CD4-positive, alpha-beta memory T cell (primary cell): ENCODE results near the gene USB1. TPM values are rescaled to one million over a fixed set of nuclear protein-coding genes. Genes with fewer than 3 reads are reported as not detected.

Source experiments
- CTCF ChIA-PET: fragments of 350-600 bp; sonication (Branson Sonifier 250); formaldehyde crosslinking; loops from one replicate; lab custom pipeline; 2021; ENCODE audit warnings: inconsistent platforms; ENCODE audit not compliant: partially characterized antibody; lab: Charles Lee
- POLR2A ChIA-PET: fragments of 350-600 bp; sonication (Branson Sonifier 250); formaldehyde crosslinking; loops from one replicate; lab custom pipeline; 2021; ENCODE audit not compliant: partially characterized antibody; lab: Charles Lee
- DNase-seq, 5 donors: peaks; one replicate each; pipeline versions ENCODE4 v3.0.0 to v3.0.0-alpha.2; 2020 to 2022; ENCODE audit warnings: mixed read lengths in 1 of 5
- H3K27ac ChIP-seq: one replicate; pipeline ENCODE4 v1.7.0; 2013; ENCODE audit warnings: low read depth, low read length
- H3K27me3 ChIP-seq: 2 replicates; pipeline ENCODE4 v1.7.0; 2013; ENCODE audit warnings: mild to moderate bottlenecking, low read length, moderate library complexity; ENCODE audit not compliant: insufficient read depth
- H3K36me3 ChIP-seq: 2 replicates; pipeline ENCODE4 v1.7.0; 2013; ENCODE audit warnings: mild to moderate bottlenecking, low read length, moderate library complexity; ENCODE audit not compliant: insufficient read depth
- H3K4me1 ChIP-seq: 2 replicates; pipeline ENCODE4 v1.7.0; 2013; ENCODE audit warnings: mild to moderate bottlenecking, low read length, moderate library complexity; ENCODE audit not compliant: insufficient read depth
- H3K4me3 ChIP-seq, 2 donors: one replicate each; pipeline ENCODE4 v1.7.0; 2013; ENCODE audit warnings: low read length in 2 of 2, mild to moderate bottlenecking in 1 of 2
- H3K9me3 ChIP-seq, 2 donors: one replicate each; pipeline ENCODE4 v1.7.0; 2013; ENCODE audit warnings: low read length in 2 of 2, control low read depth in 1 of 2; ENCODE audit not compliant: control insufficient read depth in 1 of 2
- H3K27ac Mint-ChIP-seq, 7 donors: one replicate each; pipeline ENCODE4 v1.8.0; 2020 to 2021; ENCODE audit warnings: mixed read lengths in 7 of 7, mild to moderate bottlenecking in 6 of 7, inconsistent platforms in 3 of 7, moderate library complexity in 3 of 7
- H3K27me3 Mint-ChIP-seq, 2 donors: one replicate each; pipeline ENCODE4 v1.8.0; 2020 to 2021; ENCODE audit warnings: mixed read lengths in 2 of 2
- H3K36me3 Mint-ChIP-seq, 2 donors: one replicate each; pipeline ENCODE4 v1.8.0; 2020 to 2021; ENCODE audit warnings: mixed read lengths in 2 of 2, inconsistent platforms in 1 of 2, mild to moderate bottlenecking in 1 of 2
- H3K4me1 Mint-ChIP-seq, 4 donors: one replicate each; pipeline ENCODE4 v1.8.0; 2020 to 2021; ENCODE audit warnings: mixed read lengths in 4 of 4, mild to moderate bottlenecking in 1 of 4
- H3K4me3 Mint-ChIP-seq, 8 donors: one replicate each; pipeline ENCODE4 v1.8.0; 2020 to 2021; ENCODE audit warnings: mixed read lengths in 8 of 8, mild to moderate bottlenecking in 7 of 8, moderate library complexity in 6 of 8, inconsistent platforms in 3 of 8
- H3K9me3 Mint-ChIP-seq, 8 donors: one replicate each; pipeline ENCODE4 v1.8.0; 2020 to 2021; ENCODE audit warnings: mixed read lengths in 8 of 8, mild to moderate bottlenecking in 5 of 8, inconsistent platforms in 3 of 8, moderate library complexity in 1 of 8
- intact Hi-C: fragments of 100-400 bp; cut with micrococcal nuclease; formaldehyde crosslinking; loops from one replicate; pipeline ENCODE4 v1.15.1; 2023
- polyA plus RNA-seq, 2 donors: library from polyadenylated mRNA; unstranded; fragments of 300-500 nt; fragmentation: Illumina TruSeq; gene quantifications; one replicate each; pipeline ENCODE4 v1.2.3, GENCODE V29; 2021
- total RNA-seq, 2 experiments: library from RNA; stranded (reverse); gene quantifications; one replicate each; pipeline ENCODE4 v1.2.3, GENCODE V29; 2021

The USB1 gene
- total and polyA plus RNA-seq, 4 experiments from 2014 or later = 35.3 to 45.2 (median 37.9) TPM

- DNase-seq = no peak
- Mint-ChIP-seq H3K27me3 (no peaks in the 10 kb centered on the region), H3K9me3 (no peaks in the 10 kb centered on the region), H3K4me1 (peaks cover 7 to 36% (median 18%) of the 10 kb centered on the region in 4 donors), H3K27ac (peak overlapping the region in 6 of 7 donors; percentile 18 to 83 (median 60)), H3K4me3 (no peak overlapping the region), H3K36me3 (peaks cover 0 to 2% of the 10 kb centered on the region in 2 donors)
- H3K4me1 ChIP-seq = peaks cover 15% of the 10 kb centered on the region
- no peak overlapping the region for H3K4me3 ChIP-seq
- no peaks in the 10 kb centered on the region for H3K9me3 ChIP-seq
- CTCF ChIA-PET = interaction anchor here (0.9 to 3.6 kb wide), 5 partner anchors 11 to 87 kb away, joined by 3 to 18 read pairs (median 3); no protein-coding TSS in a partner anchor
- H3K27ac ChIP-seq = no peak overlapping the region
- POLR2A ChIA-PET = interaction anchor here (7.6 kb wide), 1 partner anchor 12 kb away, joined by 83 read pairs; the partner anchor contains the start of genes USB1 and ZNF319
- H3K36me3 ChIP-seq = no peaks in the 10 kb centered on the region
- no peaks in the 10 kb centered on the region for H3K27me3 ChIP-seq
- intact Hi-C loops = no loop called here
Measured at GRCh38 chr16:57987441-57988177, 13.6 kb upstream of the USB1 start.

GRCh38 chr16:57988929-57989328 lies 12.3 kb upstream of the USB1 start:
- CTCF ChIA-PET = no interaction called here
- Mint-ChIP-seq H3K27ac (peak overlapping the region in 5 of 7 donors; percentile 47 to 78 (median 66)), H3K4me3 (no peak overlapping the region), H3K4me1 (peaks cover 7 to 39% (median 22%) of the 10 kb centered on the region in 4 donors), H3K9me3 (no peaks in the 10 kb centered on the region), H3K27me3 (no peaks in the 10 kb centered on the region), H3K36me3 (peaks cover 0 to 5% of the 10 kb centered on the region in 2 donors)
- Histone ChIP-seq H3K27me3 (no peaks in the 10 kb centered on the region), H3K27ac (no peak overlapping the region), H3K4me3 (no peak overlapping the region), H3K36me3 (no peaks in the 10 kb centered on the region), H3K9me3 (no peaks in the 10 kb centered on the region), H3K4me1 (peaks cover 24% of the 10 kb centered on the region)
- intact Hi-C loops = no loop called here
- POLR2A ChIA-PET = interaction anchor here (1.3 to 7.6 kb wide), 2 partner anchors 10 to 254 kb away, joined by 4 to 83 read pairs; partner anchors contain the start of genes USB1 and ZNF319
- no peak for DNase-seq

- no peaks in the 10 kb centered on the region for H3K27me3 Mint-ChIP-seq
- CTCF ChIA-PET = interaction anchor here (1.2 to 1.6 kb wide), 3 partner anchors 10 to 86 kb away, joined by 3 to 5 read pairs (median 4); partner anchors contain the start of gene USB1
- H3K9me3 Mint-ChIP-seq = no peaks in the 10 kb centered on the region
- H3K27ac Mint-ChIP-seq = peak overlapping the region in 4 of 7 donors; percentile 2 to 70 (median 42)
- H3K36me3 ChIP-seq = peaks cover 7% of the 10 kb centered on the region
- POLR2A ChIA-PET = interaction anchor here (1.9 kb wide), 1 partner anchor 9 kb away, joined by 5 read pairs; the partner anchor contains the start of genes USB1 and ZNF319
- peaks cover 9 to 39% (median 23%) of the 10 kb centered on the region in 4 donors for H3K4me1 Mint-ChIP-seq
- intact Hi-C loops = no loop called here
- no peaks in the 10 kb centered on the region for H3K27me3 ChIP-seq
- peaks cover 7 to 22% of the 10 kb centered on the region in 2 donors for H3K36me3 Mint-ChIP-seq
- no peak for DNase-seq
- no peak overlapping the region for H3K4me3 Mint-ChIP-seq
- no peak overlapping the region for H3K4me3 ChIP-seq
- H3K27ac ChIP-seq = no peak overlapping the region
- H3K4me1 ChIP-seq = peaks cover 37% of the 10 kb centered on the region
- H3K9me3 ChIP-seq = no peaks in the 10 kb centered on the region
Measured at GRCh38 chr16:57991551-57992059, 9.6 kb upstream of the USB1 start.

DNA sequence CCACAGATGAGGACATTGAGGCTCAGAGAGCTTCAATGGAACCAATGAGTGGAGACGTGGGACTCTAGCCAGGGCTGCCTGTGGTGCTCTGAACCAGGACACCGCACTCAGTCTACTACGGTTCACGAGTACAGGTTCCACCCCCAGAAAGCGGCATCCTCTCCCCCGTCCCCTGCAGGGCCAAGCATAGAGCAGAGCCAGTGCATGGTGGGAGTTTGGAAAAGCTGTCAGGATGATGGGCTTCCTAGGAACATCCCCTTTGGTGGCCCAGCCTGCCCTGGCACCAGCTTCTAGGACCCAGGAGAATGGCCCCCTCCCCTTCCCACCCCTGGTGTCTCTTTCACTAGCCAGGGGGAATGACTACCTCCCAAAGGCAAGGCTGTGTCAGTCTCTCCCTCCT lies 9.1 kb upstream of the USB1 start:
- no peak for DNase-seq
- no peaks in the 10 kb centered on the region for H3K9me3 ChIP-seq
- intact Hi-C loops = no loop called here
- H3K4me3 Mint-ChIP-seq = no peak overlapping the region
- H3K36me3 Mint-ChIP-seq = peaks cover 7 to 23% of the 10 kb centered on the region in 2 donors
- no peaks in the 10 kb centered on the region for H3K27me3 Mint-ChIP-seq
- no peaks in the 10 kb centered on the region for H3K9me3 Mint-ChIP-seq
- H3K4me3 ChIP-seq = no peak overlapping the region
- H3K27me3 ChIP-seq = no peaks in the 10 kb centered on the region
- H3K4me1 Mint-ChIP-seq = peaks cover 9 to 41% (median 25%) of the 10 kb centered on the region in 4 donors
- peak overlapping the region in 5 of 7 donors; percentile 60 to 85 (median 70) for H3K27ac Mint-ChIP-seq
- peaks cover 12% of the 10 kb centered on the region for H3K36me3 ChIP-seq
- H3K27ac ChIP-seq = no peak overlapping the region
- ChIA-PET CTCF (interaction anchor here (1.2 to 1.6 kb wide), 3 partner anchors 9 to 86 kb away, joined by 3 to 5 read pairs (median 4); partner anchors contain the start of gene USB1), POLR2A (interaction anchor here (1.9 kb wide), 1 partner anchor 9 kb away, joined by 5 read pairs; the partner anchor contains the start of genes USB1 and ZNF319)
- peaks cover 42% of the 10 kb centered on the region for H3K4me1 ChIP-seq

- Mint-ChIP-seq H3K27ac (peak overlapping the region in 3 of 7 donors; percentile 29 to 60 (median 52)), H3K36me3 (peaks cover 11 to 32% of the 10 kb centered on the region in 2 donors), H3K4me3 (peak overlapping the region in 1 of 8 donors; percentile 17), H3K9me3 (no peaks in the 10 kb centered on the region), H3K4me1 (peaks cover 18 to 55% (median 33%) of the 10 kb centered on the region in 4 donors), H3K27me3 (no peaks in the 10 kb centered on the region)
- ChIA-PET POLR2A (interaction anchor here (1.9 kb wide), 1 partner anchor 7 kb away, joined by 5 read pairs; the partner anchor contains the start of genes USB1 and ZNF319), CTCF (interaction anchor here (1.5 kb wide), 1 partner anchor 88 kb away, joined by 3 read pairs; no protein-coding TSS in a partner anchor)
- H3K27me3 ChIP-seq = no peaks in the 10 kb centered on the region
- peaks cover 19% of the 10 kb centered on the region for H3K36me3 ChIP-seq
- no peak for DNase-seq
- peaks cover 55% of the 10 kb centered on the region for H3K4me1 ChIP-seq
- H3K27ac ChIP-seq = no peak overlapping the region
- intact Hi-C loops = no loop called here
- no peaks in the 10 kb centered on the region for H3K9me3 ChIP-seq
- H3K4me3 ChIP-seq = no peak overlapping the region
Measured at GRCh38 chr16:57993438-57993837, 7.8 kb upstream of the USB1 start.

DNA sequence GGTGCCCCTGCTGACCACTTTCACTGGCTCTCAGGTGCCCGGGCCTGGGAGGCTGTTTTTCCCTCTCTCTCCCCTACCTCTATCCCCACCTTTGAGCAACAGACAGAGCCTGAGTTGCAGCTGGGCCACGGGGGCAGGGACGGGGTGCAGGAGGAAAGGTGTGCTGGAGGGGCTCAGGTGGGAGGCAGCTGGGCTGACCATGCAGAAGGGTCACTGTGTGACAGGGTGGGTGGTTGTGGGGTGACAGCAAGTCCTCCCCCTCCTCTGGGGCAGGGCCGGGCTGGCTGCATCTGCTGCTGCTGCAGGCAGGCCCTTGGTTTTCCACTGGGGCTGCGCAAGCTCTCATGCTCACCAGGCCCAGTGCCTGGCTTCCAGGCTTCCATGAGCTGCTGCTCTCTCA lies 7.3 kb upstream of the USB1 start:
- Histone ChIP-seq H3K27ac (no peak overlapping the region), H3K4me1 (peaks cover 60% of the 10 kb centered on the region), H3K4me3 (no peak overlapping the region), H3K27me3 (no peaks in the 10 kb centered on the region), H3K9me3 (no peaks in the 10 kb centered on the region), H3K36me3 (peaks cover 19% of the 10 kb centered on the region)
- Mint-ChIP-seq H3K36me3 (peaks cover 14 to 37% of the 10 kb centered on the region in 2 donors), H3K27me3 (no peaks in the 10 kb centered on the region), H3K4me1 (peaks cover 22 to 60% (median 37%) of the 10 kb centered on the region in 4 donors), H3K4me3 (no peak overlapping the region), H3K27ac (no peak overlapping the region), H3K9me3 (no peaks in the 10 kb centered on the region)
- DNase-seq = no peak
- CTCF ChIA-PET = no interaction called here
- intact Hi-C loops = no loop called here
- POLR2A ChIA-PET = no interaction called here

GRCh38 chr16:57994361-57994760 lies 6.8 kb upstream of the USB1 start:
- H3K36me3 Mint-ChIP-seq = peaks cover 14 to 41% of the 10 kb centered on the region in 2 donors
- peak overlapping the region; percentile 41 to 89 (median 84) for H3K27ac Mint-ChIP-seq
- no peak for DNase-seq
- no peak overlapping the region for H3K4me3 ChIP-seq
- CTCF ChIA-PET = no interaction called here
- peaks cover 27 to 64% (median 42%) of the 10 kb centered on the region in 4 donors for H3K4me1 Mint-ChIP-seq
- peaks cover 0 to 3% (median 0%) of the 10 kb centered on the region in 8 donors for H3K9me3 Mint-ChIP-seq
- intact Hi-C loops = no loop called here
- H3K27ac ChIP-seq = peak overlapping the region; percentile 41
- H3K4me3 Mint-ChIP-seq = peak overlapping the region in 3 of 8 donors; percentile 21 to 64 (median 50)
- H3K4me1 ChIP-seq = peaks cover 65% of the 10 kb centered on the region
- no peaks in the 10 kb centered on the region for H3K9me3 ChIP-seq
- H3K36me3 ChIP-seq = peaks cover 19% of the 10 kb centered on the region
- POLR2A ChIA-PET = no interaction called here
- H3K27me3 Mint-ChIP-seq = no peaks in the 10 kb centered on the region
- H3K27me3 ChIP-seq = no peaks in the 10 kb centered on the region
